Esophagus muscularis mucosa (tissue), 4 donors: ENCODE data around the gene THNSL1. TPM values are rescaled to one million over a fixed set of nuclear protein-coding genes. Genes with fewer than 3 reads are reported as not detected.

ENCODE experiments used
- DNase-seq: peaks from one replicate; pipeline ENCODE4 v3.0.0-alpha.2; 2017; ENCODE audit errors: extremely low spot score
- H3K27ac ChIP-seq, 4 donors: fragments of 200-600 bp; sonication (generic); replicated peaks in 1 of 4; 1 replicate in 3 of 4; 2 replicates in 1 of 4; pipeline ENCODE4 v1.5.1; 2016 to 2019; ENCODE audit warnings: mild to moderate bottlenecking in 1 of 4
- H3K27me3 ChIP-seq, 4 donors: fragments of 200-600 bp; sonication (generic); one replicate each; pipeline versions ENCODE4 v1.5.1 to v1.6.0; 2016 to 2019
- H3K36me3 ChIP-seq, 4 donors: fragments of 200-600 bp; sonication (generic); one replicate each; pipeline ENCODE4 v1.5.1; 2016 to 2019
- H3K4me1 ChIP-seq, 4 donors: fragments of 200-600 bp; sonication (generic); one replicate each; pipeline ENCODE4 v1.5.1; 2016 to 2019
- H3K4me3 ChIP-seq, 4 donors: fragments of 200-600 bp; sonication (generic); 1 replicate in 2 of 4; 2 replicates in 2 of 4; pipeline ENCODE4 v1.5.1; 2016 to 2019; ENCODE audit warnings: mild to moderate bottlenecking in 4 of 4, moderate library complexity in 1 of 4
- H3K9me3 ChIP-seq, 4 donors: fragments of 200-600 bp; sonication (generic); 1 replicate in 3 of 4; 2 replicates in 1 of 4; pipeline ENCODE4 v1.5.1; 2016 to 2019
- CTCF ChIP-seq, 3 experiments: fragments of 200-600 bp in 2 of 3; fragments of 450-650 bp in 1 of 3; sonication (generic) in 2 of 3; IDR thresholded peaks; one replicate each; pipeline ENCODE4 v1.5.1; 2017 to 2019; ENCODE audit warnings: antibody characterized with exemption in 3 of 3, mild to moderate bottlenecking in 2 of 3, moderate library complexity in 1 of 3
- EP300 ChIP-seq: sonication (generic); formaldehyde crosslinking; IDR thresholded peaks from one replicate; pipeline ENCODE4 v1.6.1; 2017; ENCODE audit warnings: antibody characterized with exemption
- POLR2A ChIP-seq: fragments of 450-650 bp; IDR thresholded peaks from one replicate; pipeline ENCODE4 v1.6.1; 2017; ENCODE audit warnings: antibody characterized with exemption, moderate library complexity, mild to moderate bottlenecking, low read depth
- POLR2AphosphoS5 ChIP-seq, 2 donors: sonication (generic); formaldehyde crosslinking; IDR thresholded peaks; one replicate each; pipeline ENCODE4 v1.6.1; 2017; ENCODE audit warnings: antibody characterized with exemption in 2 of 2
- WGBS: methylation state at CpG from one replicate; pipeline ENCODE4 v1.1.5; 2018; 5-methylcytosine and 5-hydroxymethylcytosine counted together
- intact Hi-C: fragments of 100-400 bp; cut with DNase I; formaldehyde crosslinking; loops from one replicate; pipeline ENCODE4 v1.15.1; 2023
- total RNA-seq, 4 donors: library from RNA; depleted of rRNA; stranded (reverse); fragments of >200 nt; gene quantifications; one replicate each; pipeline versions ENCODE4 v1.1.0 to v1.2.1, GENCODE V29; 2016

The THNSL1 gene
- total RNA-seq, 4 donors from 2014 or later = 0.65 to 1.1 (median 0.75) TPM

- no peak for TF ChIP-seq CTCF (IDR thresholded peaks at IDR 0.05)
- TF ChIP-seq POLR2AphosphoS5 (IDR thresholded peaks at IDR 0.05) = no peak
- TF ChIP-seq POLR2A = no peak
- TF ChIP-seq EP300 = no peak
- 67% methylated on average over 2 of the region's 2 CpGs for WGBS
- DNase-seq = no peak
- intact Hi-C loops = no loop called here
- Histone ChIP-seq H3K27ac (no peak overlapping the region), H3K36me3 (no peaks in the 10 kb centered on the region), H3K4me1 (no peaks in the 10 kb centered on the region), H3K9me3 (no peaks in the 10 kb centered on the region), H3K4me3 (no peak overlapping the region), H3K27me3 (peaks cover 0 to 6% (median 0%) of the 10 kb centered on the region in 4 donors)
Measured at GRCh38 chr10:25072786-25073185, 56.4 kb downstream of the THNSL1 start.

GRCh38 chr10:25075825-25076224, 59.4 kb downstream of the THNSL1 start:
- no peak overlapping the region for H3K4me3 ChIP-seq
- intact Hi-C loops = loop anchor here (5.0 kb wide), 1 partner anchor 459 kb away; no protein-coding TSS in a partner anchor
- no peak overlapping the region for H3K27ac ChIP-seq
- whole genome bisulfite sequencing = 88% methylated on average over 4 of the region's 4 CpGs
- no peak for TF ChIP-seq CTCF (IDR thresholded peaks at IDR 0.05)
- TF ChIP-seq EP300 = no peak
- TF ChIP-seq POLR2AphosphoS5 (IDR thresholded peaks at IDR 0.05) = no peak
- TF ChIP-seq POLR2A = no peak
- H3K27me3 ChIP-seq = no peaks in the 10 kb centered on the region
- peaks cover 0 to 4% (median 1%) of the 10 kb centered on the region in 4 donors for H3K4me1 ChIP-seq
- no peaks in the 10 kb centered on the region for H3K36me3 ChIP-seq
- H3K9me3 ChIP-seq = no peaks in the 10 kb centered on the region
- peak; percentile 7 for DNase-seq

Other genes starting within 250 kb of the THNSL1 start
- gene PRTFDC1, start 64.0 kb upstream of the THNSL1 start, total RNA-seq = 1 to 10 TPM; 3.0 to 8.3 (median 4.3) TPM
- under 1 TPM in 1 of 4 donors, not detected in 3; 0.17 TPM for gene ENKUR, start 454 bp upstream of the THNSL1 start, total RNA-seq
- gene GPR158, start 158.4 kb downstream of the THNSL1 start, total RNA-seq = under 1 TPM; under 0.01 to 0.50 (median 0.13) TPM